ENCODE results near the gene PRPF8.

DNA sequence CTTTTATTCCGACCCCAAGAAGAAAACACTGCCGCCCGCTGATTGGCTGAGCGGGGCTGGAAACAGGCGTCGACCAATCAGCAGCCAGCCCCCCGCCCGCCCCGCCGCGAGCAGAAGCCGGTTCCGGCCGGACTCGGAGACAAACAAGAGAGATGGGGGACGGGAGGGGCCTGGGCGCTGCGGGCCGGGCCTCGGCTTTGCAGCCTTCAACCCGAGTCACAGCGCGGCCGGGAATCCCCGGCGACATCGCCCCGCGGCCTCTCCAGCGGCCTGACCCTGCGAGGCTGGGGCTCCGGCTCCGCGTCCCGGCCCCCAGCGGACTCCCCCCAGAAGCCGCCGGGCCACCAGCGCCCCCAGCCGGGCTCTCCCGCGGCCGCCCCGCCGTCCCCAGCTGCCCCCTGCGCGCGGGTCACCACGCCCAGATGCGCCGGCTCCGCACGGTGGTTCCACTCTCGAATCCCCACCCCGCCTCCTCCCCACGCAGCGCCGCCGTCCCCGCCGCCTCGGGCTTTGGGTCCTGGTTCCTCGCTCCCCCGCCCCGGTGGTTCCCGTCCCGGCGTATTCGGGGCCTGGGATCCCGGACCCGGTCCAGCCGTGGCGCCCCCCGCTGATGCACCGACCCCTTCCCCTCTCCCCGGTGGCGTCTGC lies 55.7 kb downstream of the PRPF8 start:
- TF ChIP-seq, protein P1, sequence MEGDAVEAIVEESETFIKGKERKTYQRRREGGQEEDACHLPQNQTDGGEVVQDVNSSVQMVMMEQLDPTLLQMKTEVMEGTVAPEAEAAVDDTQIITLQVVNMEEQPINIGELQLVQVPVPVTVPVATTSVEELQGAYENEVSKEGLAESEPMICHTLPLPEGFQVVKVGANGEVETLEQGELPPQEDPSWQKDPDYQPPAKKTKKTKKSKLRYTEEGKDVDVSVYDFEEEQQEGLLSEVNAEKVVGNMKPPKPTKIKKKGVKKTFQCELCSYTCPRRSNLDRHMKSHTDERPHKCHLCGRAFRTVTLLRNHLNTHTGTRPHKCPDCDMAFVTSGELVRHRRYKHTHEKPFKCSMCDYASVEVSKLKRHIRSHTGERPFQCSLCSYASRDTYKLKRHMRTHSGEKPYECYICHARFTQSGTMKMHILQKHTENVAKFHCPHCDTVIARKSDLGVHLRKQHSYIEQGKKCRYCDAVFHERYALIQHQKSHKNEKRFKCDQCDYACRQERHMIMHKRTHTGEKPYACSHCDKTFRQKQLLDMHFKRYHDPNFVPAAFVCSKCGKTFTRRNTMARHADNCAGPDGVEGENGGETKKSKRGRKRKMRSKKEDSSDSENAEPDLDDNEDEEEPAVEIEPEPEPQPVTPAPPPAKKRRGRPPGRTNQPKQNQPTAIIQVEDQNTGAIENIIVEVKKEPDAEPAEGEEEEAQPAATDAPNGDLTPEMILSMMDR (IDR thresholded peaks at IDR 0.05), result peak; percentile 79; the same call in 1 of the 2 replicates
- TF ChIP-seq POLR2AphosphoS5 (IDR thresholded peaks at IDR 0.05; ENCODE audit: low read depth, low read length), result 0 out of 2 replicates have a peak, but pooled peaks have one; percentile 4
- TF ChIP-seq, protein P2, sequence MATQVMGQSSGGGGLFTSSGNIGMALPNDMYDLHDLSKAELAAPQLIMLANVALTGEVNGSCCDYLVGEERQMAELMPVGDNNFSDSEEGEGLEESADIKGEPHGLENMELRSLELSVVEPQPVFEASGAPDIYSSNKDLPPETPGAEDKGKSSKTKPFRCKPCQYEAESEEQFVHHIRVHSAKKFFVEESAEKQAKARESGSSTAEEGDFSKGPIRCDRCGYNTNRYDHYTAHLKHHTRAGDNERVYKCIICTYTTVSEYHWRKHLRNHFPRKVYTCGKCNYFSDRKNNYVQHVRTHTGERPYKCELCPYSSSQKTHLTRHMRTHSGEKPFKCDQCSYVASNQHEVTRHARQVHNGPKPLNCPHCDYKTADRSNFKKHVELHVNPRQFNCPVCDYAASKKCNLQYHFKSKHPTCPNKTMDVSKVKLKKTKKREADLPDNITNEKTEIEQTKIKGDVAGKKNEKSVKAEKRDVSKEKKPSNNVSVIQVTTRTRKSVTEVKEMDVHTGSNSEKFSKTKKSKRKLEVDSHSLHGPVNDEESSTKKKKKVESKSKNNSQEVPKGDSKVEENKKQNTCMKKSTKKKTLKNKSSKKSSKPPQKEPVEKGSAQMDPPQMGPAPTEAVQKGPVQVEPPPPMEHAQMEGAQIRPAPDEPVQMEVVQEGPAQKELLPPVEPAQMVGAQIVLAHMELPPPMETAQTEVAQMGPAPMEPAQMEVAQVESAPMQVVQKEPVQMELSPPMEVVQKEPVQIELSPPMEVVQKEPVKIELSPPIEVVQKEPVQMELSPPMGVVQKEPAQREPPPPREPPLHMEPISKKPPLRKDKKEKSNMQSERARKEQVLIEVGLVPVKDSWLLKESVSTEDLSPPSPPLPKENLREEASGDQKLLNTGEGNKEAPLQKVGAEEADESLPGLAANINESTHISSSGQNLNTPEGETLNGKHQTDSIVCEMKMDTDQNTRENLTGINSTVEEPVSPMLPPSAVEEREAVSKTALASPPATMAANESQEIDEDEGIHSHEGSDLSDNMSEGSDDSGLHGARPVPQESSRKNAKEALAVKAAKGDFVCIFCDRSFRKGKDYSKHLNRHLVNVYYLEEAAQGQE (IDR thresholded peaks at IDR 0.05; ENCODE audit: insufficient read depth in 1 of 2, low read depth in 2 of 2, low read length in 1 of 2), result no peak
